Smooth muscle cell (in vitro differentiated cells): ENCODE data around the gene NUP188. TPM values are rescaled to one million over a fixed set of nuclear protein-coding genes. Genes with fewer than 3 reads are reported as not detected.

Source experiments
- DNase-seq: peaks from one replicate; lab custom pipeline; 2025; ENCODE audit not compliant: unreplicated experiment; lab: John Stamatoyannopoulos, UW
- H2AFZ ChIP-seq: fragments of 200-600 bp; sonication (generic); 2 replicates; pipeline ENCODE4 v1.6.0; 2016; ENCODE audit warnings: antibody characterized with exemption, low read depth, mild to moderate bottlenecking
- H3F3A ChIP-seq: fragments of 200-600 bp; sonication (generic); 2 replicates; pipeline ENCODE4 v1.6.0; 2017; ENCODE audit warnings: antibody characterized with exemption, low read depth
- H3K27ac ChIP-seq: fragments of 200-600 bp; sonication (generic); 2 replicates; pipeline ENCODE4 v1.5.1; 2016; ENCODE audit warnings: low read depth, mild to moderate bottlenecking
- H3K27me3 ChIP-seq: fragments of 200-600 bp; sonication (generic); 2 replicates; pipeline ENCODE4 v1.6.1; 2016; ENCODE audit warnings: low read depth, mild to moderate bottlenecking
- H3K36me3 ChIP-seq: fragments of 200-600 bp; sonication (generic); 2 replicates; pipeline ENCODE4 v1.5.1; 2016; ENCODE audit warnings: low read depth
- H3K4me1 ChIP-seq: fragments of 200-600 bp; sonication (generic); 2 replicates; pipeline ENCODE4 v1.5.1; 2016; ENCODE audit warnings: low read depth
- H3K4me2 ChIP-seq: fragments of 200-600 bp; sonication (generic); 2 replicates; pipeline ENCODE4 v1.6.0; 2016; ENCODE audit warnings: mild to moderate bottlenecking
- H3K4me3 ChIP-seq: fragments of 200-600 bp; sonication (generic); 2 replicates; pipeline ENCODE4 v1.5.1; 2016; ENCODE audit warnings: mild to moderate bottlenecking
- H3K79me2 ChIP-seq: fragments of 200-600 bp; sonication (generic); 2 replicates; pipeline ENCODE4 v1.6.0; 2016; ENCODE audit warnings: low read depth, mild to moderate bottlenecking
- H3K9ac ChIP-seq: fragments of 200-600 bp; sonication (generic); 2 replicates; pipeline ENCODE4 v1.6.0; 2016; ENCODE audit warnings: low read depth
- H3K9me3 ChIP-seq: fragments of 200-600 bp; sonication (generic); replicated peaks from 2 replicates; pipeline ENCODE4 v1.5.1; 2016; ENCODE audit warnings: low read depth
- H4K20me1 ChIP-seq: fragments of 200-600 bp; sonication (generic); 2 replicates; pipeline ENCODE4 v1.6.0; 2016; ENCODE audit warnings: low read depth
- CTCF ChIP-seq: fragments of 200-600 bp; sonication (generic); IDR thresholded peaks from 2 replicates; pipeline ENCODE4 v1.5.1; 2017; ENCODE audit warnings: borderline replicate concordance, mild to moderate bottlenecking, antibody characterized with exemption; ENCODE audit not compliant: insufficient read depth, poor library complexity, severe bottlenecking
- WGBS: methylation state at CpG from one replicate; pipeline ENCODE4 v1.1.7; 2016; ENCODE audit warnings: low lambda C conversion rate; 5-methylcytosine and 5-hydroxymethylcytosine counted together
- polyA plus RNA-seq: library from polyadenylated mRNA; unstranded; fragments of >200 nt; fragmentation: Nextera tagmentation; extraction: Ambion mirVana; gene quantifications from 2 replicates; pipeline ENCODE4 v1.2.1, GENCODE V29; 2016
- total RNA-seq: library from RNA; depleted of rRNA; stranded (reverse); fragments of >200 nt; gene quantifications from 2 replicates; pipeline ENCODE4 v1.2.3, GENCODE V29; 2014

Gene NUP188
- total RNA-seq (40.9 and 45.8 TPM in 2 replicates), polyA plus RNA-seq (27.5 and 31.9 TPM in 2 replicates)

- Histone ChIP-seq H3K4me1 (peaks cover 8% of the 10 kb centered on the region), H3K9ac (peak within 1 kb of the TSS; percentile 95), H3K36me3 (no peaks in the 10 kb centered on the region), H3K4me3 (peak within 1 kb of the TSS; percentile 75), H4K20me1 (peaks cover 4% of the 10 kb centered on the region), H3K9me3 (no peaks in the 10 kb centered on the region), H2AFZ (peak within 1 kb of the TSS; percentile 71), H3K4me2 (peak within 1 kb of the TSS; percentile 90), H3K27ac (peak within 1 kb of the TSS; percentile 96), H3F3A (peaks cover 6% of the 10 kb centered on the region), H3K79me2 (peaks cover 40% of the 10 kb centered on the region), H3K27me3 (no peaks in the 10 kb centered on the region)
- no peak for TF ChIP-seq CTCF
- DNase-seq = peak; percentile 95
- WGBS = under 1% methylated on average over 76 of the region's 86 CpGs
These were observed at the start of gene NUP188, which contains the start of gene DOLK for GRCh38 chr9:128947527-128948301. NUP188 (plus strand) TSS chr9:128947699; CDS start chr9:128947720, 21 bp downstream. DOLK (minus strand) TSS chr9:128947603; CDS start chr9:128947303, 300 bp downstream.

GRCh38 chr9:128898382-128898781 lies 49.1 kb upstream of the NUP188 start:
- H3K79me2 ChIP-seq = peaks cover 82% of the 10 kb centered on the region
- H3K36me3 ChIP-seq = no peaks in the 10 kb centered on the region
- no peak for DNase-seq
- no peaks in the 10 kb centered on the region for H3K9me3 ChIP-seq
- no peak for TF ChIP-seq CTCF
- no peak overlapping the region for H3K4me3 ChIP-seq
- no peak overlapping the region for H2AFZ ChIP-seq
- H3K27me3 ChIP-seq = no peaks in the 10 kb centered on the region
- no peak overlapping the region for H3K9ac ChIP-seq
- H3K4me1 ChIP-seq = no peaks in the 10 kb centered on the region
- H3F3A ChIP-seq = no peaks in the 10 kb centered on the region
- no peak overlapping the region for H3K4me2 ChIP-seq
- H4K20me1 ChIP-seq = peaks cover 86% of the 10 kb centered on the region
- no peak overlapping the region for H3K27ac ChIP-seq
- WGBS = 92% methylated on average over 5 of the region's 5 CpGs

- Histone ChIP-seq H3K9me3 (no peaks in the 10 kb centered on the region), H3F3A (no peaks in the 10 kb centered on the region), H4K20me1 (peaks cover 90% of the 10 kb centered on the region), H3K79me2 (peaks cover 76% of the 10 kb centered on the region), H3K36me3 (no peaks in the 10 kb centered on the region), H3K9ac (no peak overlapping the region), H2AFZ (no peak overlapping the region), H3K4me2 (no peak overlapping the region), H3K27ac (peak overlapping the region; percentile 35), H3K27me3 (no peaks in the 10 kb centered on the region), H3K4me3 (no peak overlapping the region), H3K4me1 (no peaks in the 10 kb centered on the region)
- no peak for DNase-seq
- no peak for TF ChIP-seq CTCF
- 94% methylated on average over 18 of the region's 18 CpGs for WGBS
These were observed 48.5 kb upstream of the NUP188 start for GRCh38 chr9:128898845-128899565.
